ENCODE data around the gene RANGAP1. TPM values are rescaled to one million over a fixed set of nuclear protein-coding genes. Genes with fewer than 3 reads are reported as not detected.
A peak's percentile ranks its signal among the peaks of the same experiment; 100 is the strongest.

RANGAP1 gene
- polyA plus RNA-seq, 3 donors = 8.3 to 30.2 (median 8.5) TPM

DNA sequence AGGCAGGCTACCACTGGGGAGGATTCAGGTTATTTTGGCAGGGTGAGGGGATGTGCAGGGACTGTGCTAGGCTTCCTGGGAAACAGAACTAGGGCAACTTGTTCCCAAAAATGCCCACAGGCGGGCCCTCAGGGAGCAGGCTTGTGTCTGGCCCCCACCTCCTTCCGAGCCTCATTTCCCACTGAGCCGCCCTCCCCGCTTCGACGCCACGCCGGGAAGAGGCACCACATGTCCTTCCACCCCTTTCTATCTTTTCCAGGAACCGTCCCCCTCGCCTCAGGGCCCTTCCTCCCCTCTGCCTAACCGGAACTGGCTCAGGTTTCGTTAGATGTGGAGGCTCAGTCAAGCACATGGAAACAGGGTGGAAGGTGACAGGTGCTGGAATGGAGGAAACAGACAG is 35.9 kb downstream of the RANGAP1 start:
- Mint-ChIP-seq H3K4me1 (peaks cover 2% of the 10 kb centered on the region), H3K9me3 (no peaks in the 10 kb centered on the region), H3K4me3 (no peak overlapping the region), H3K27me3 (ENCODE audit: low read depth in 3 of 3) (peaks cover 0 to 2% (median 0%) of the 10 kb centered on the region in 3 donors), H3K36me3 (peaks cover 65 to 96% of the 10 kb centered on the region in 2 donors), H3K27ac (peak overlapping the region in 3 of 7 donors; percentile 24 to 71 (median 41))
- 94% methylated on average over 3 of the region's 12 CpGs for WGBS (ENCODE audit: insufficient coverage)
- TF ChIP-seq CTCF (IDR thresholded peaks at IDR 0.05) = no peak
- Histone ChIP-seq H3K4me1 (ENCODE audit: control insufficient read depth in 1 of 2, insufficient read depth in 2 of 2, low read length in 2 of 2) (no peaks in the 10 kb centered on the region), H3K27me3 (ENCODE audit: control insufficient read depth in 2 of 2, insufficient read depth in 2 of 2, low read length in 2 of 2) (no peaks in the 10 kb centered on the region), H3K4me3 (replicated peaks in 1 of 3; ENCODE audit: low read depth in 2 of 3, low read length in 3 of 3) (no peak overlapping the region), H3K9me3 (replicated peaks in 1 of 2; ENCODE audit: control insufficient read depth in 1 of 2, insufficient read depth in 1 of 2, low read length in 2 of 2) (no peaks in the 10 kb centered on the region), H2AFZ (ENCODE audit: insufficient read depth, low read depth, low read length, poor library complexity, severe bottlenecking) (no peak overlapping the region), H3K27ac (ENCODE audit: low read depth in 1 of 2, low read length in 2 of 2) (peak overlapping the region in 1 of 2 donors; percentile 31), H3K79me2 (ENCODE audit: insufficient read depth, low read length) (no peaks in the 10 kb centered on the region), H4K20me1 (ENCODE audit: insufficient read depth, low read length) (no peaks in the 10 kb centered on the region), H3K4me2 (replicated peaks; ENCODE audit: extremely low read depth, low read length, poor library complexity, severe bottlenecking) (no peak overlapping the region), H3K36me3 (replicated peaks in 1 of 2; ENCODE audit: control insufficient read depth in 1 of 2, insufficient read depth in 2 of 2, low read length in 2 of 2) (peaks cover 90 to 94% of the 10 kb centered on the region in 2 donors), H3K9ac (ENCODE audit: insufficient read depth, low read length, poor library complexity, severe bottlenecking) (no peak overlapping the region)
- DNase-seq = no peak
- intact Hi-C loops (cut with micrococcal nuclease) = no loop called here

DNA sequence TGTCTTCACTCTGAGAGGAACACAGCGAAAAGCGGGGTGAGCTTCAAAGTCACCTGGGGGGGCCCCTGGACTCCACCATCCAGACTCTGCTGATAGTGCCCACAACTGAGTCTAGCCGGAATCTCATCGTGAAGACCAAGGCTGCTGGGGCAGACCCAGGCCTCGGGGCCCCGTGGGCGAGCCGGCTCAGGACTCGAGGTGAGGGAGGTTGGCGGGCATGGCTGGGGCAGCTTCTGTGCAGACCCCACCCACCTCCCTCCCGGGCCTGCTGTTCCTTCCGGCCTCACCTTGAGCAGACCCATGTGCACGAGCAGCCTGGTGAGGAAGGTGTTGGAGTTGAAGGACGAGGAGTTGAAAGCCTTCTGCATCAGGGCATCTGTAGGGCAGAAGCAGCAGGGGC is 36.5 kb downstream of the RANGAP1 start:
- peaks cover 65 to 95% of the 10 kb centered on the region in 2 donors for H3K36me3 Mint-ChIP-seq
- Histone ChIP-seq H3K4me3 (replicated peaks in 1 of 3; ENCODE audit: low read depth in 2 of 3, low read length in 3 of 3) (no peak overlapping the region), H2AFZ (ENCODE audit: insufficient read depth, low read depth, low read length, poor library complexity, severe bottlenecking) (no peak overlapping the region), H3K9ac (ENCODE audit: insufficient read depth, low read length, poor library complexity, severe bottlenecking) (no peak overlapping the region), H3K4me1 (ENCODE audit: control insufficient read depth in 1 of 2, insufficient read depth in 2 of 2, low read length in 2 of 2) (no peaks in the 10 kb centered on the region), H3K27me3 (ENCODE audit: control insufficient read depth in 2 of 2, insufficient read depth in 2 of 2, low read length in 2 of 2) (no peaks in the 10 kb centered on the region), H3K79me2 (ENCODE audit: insufficient read depth, low read length) (no peaks in the 10 kb centered on the region), H3K4me2 (replicated peaks; ENCODE audit: extremely low read depth, low read length, poor library complexity, severe bottlenecking) (no peak overlapping the region), H3K9me3 (replicated peaks in 1 of 2; ENCODE audit: control insufficient read depth in 1 of 2, insufficient read depth in 1 of 2, low read length in 2 of 2) (no peaks in the 10 kb centered on the region), H3K27ac (ENCODE audit: low read depth in 1 of 2, low read length in 2 of 2) (no peak overlapping the region), H3K36me3 (replicated peaks in 1 of 2; ENCODE audit: control insufficient read depth in 1 of 2, insufficient read depth in 2 of 2, low read length in 2 of 2) (peaks cover 89 to 95% of the 10 kb centered on the region in 2 donors), H4K20me1 (ENCODE audit: insufficient read depth, low read length) (no peaks in the 10 kb centered on the region)
- H3K4me3 Mint-ChIP-seq = no peak overlapping the region
- no peak for DNase-seq
- no peak for TF ChIP-seq CTCF (IDR thresholded peaks at IDR 0.05)
- H3K27ac Mint-ChIP-seq = peak overlapping the region in 1 of 7 donors; percentile 15
- 93% methylated on average over 6 of the region's 14 CpGs for WGBS (ENCODE audit: insufficient coverage)
- intact Hi-C loops (cut with micrococcal nuclease) = no loop called here
- H3K4me1 Mint-ChIP-seq = peaks cover 2% of the 10 kb centered on the region
- no peaks in the 10 kb centered on the region for H3K9me3 Mint-ChIP-seq
- H3K27me3 Mint-ChIP-seq (ENCODE audit: low read depth in 3 of 3) = peaks cover 0 to 2% (median 0%) of the 10 kb centered on the region in 3 donors

Measured in CD14-positive monocyte (primary cell).